ENCODE measurements around the gene ACTR8. TPM values are rescaled to one million over a fixed set of nuclear protein-coding genes. Genes with fewer than 3 reads are reported as not detected.
A peak's percentile ranks its signal among the peaks of the same experiment; 100 is the strongest.

The ACTR8 gene
- total RNA-seq, 4 donors from 2014 or later = 14.0 to 40.0 (median 27.2) TPM

DNA sequence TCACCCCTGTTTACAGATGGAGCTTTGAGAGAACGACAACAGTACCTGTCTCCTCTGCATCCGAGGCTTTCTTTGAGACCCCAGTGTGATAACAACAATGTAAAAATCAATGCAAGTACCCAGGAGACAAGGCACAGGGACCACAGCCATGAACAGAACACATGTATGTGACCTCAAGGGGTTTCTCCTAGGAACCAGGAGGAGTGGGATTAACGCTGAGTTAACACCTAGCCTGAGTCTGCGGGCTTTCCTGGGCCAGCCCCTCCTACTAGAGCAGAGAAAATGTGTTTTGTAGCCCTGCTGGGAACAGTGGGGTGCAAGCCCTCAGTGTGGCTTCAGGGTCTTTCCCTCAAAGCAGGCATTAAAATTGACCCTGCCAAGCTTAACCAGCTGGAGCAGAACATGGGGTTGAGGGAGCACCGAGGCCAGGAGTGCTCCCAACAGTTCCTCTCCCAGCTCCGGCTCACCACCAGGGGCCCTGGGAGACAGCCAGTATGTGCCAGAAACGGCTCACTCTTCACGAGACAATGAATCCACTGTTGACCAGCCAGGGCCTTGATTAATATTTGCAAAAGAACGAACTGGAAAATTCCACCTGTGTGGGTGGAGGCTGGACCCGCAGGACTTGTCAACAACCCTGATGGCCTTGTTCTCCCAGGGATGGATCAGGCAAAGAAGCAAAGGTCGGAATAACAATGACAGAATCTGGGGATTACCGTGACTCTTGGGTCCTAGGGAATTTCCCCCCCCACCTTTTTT, 39.3 kb downstream of the ACTR8 start:
- 41 to 54% methylated on average over 12 of the region's 12 CpGs for WGBS, 2 donors
- Histone ChIP-seq H3K4me1 (peaks cover 0 to 36% (median 15%) of the 10 kb centered on the region in 4 donors), H3K9me3 (no peaks in the 10 kb centered on the region), H3K36me3 (peaks cover 0 to 5% (median 0%) of the 10 kb centered on the region in 3 donors), H3K27ac (peak overlapping the region; percentile 56 to 92 (median 78)), H3K27me3 (peaks cover 0 to 25% of the 10 kb centered on the region in 2 donors), H3K4me3 (no peak overlapping the region)
- TF ChIP-seq EP300 (IDR thresholded peaks at IDR 0.05) = peak in 1 of 2 donors; percentile 65
- TF ChIP-seq, protein P1, sequence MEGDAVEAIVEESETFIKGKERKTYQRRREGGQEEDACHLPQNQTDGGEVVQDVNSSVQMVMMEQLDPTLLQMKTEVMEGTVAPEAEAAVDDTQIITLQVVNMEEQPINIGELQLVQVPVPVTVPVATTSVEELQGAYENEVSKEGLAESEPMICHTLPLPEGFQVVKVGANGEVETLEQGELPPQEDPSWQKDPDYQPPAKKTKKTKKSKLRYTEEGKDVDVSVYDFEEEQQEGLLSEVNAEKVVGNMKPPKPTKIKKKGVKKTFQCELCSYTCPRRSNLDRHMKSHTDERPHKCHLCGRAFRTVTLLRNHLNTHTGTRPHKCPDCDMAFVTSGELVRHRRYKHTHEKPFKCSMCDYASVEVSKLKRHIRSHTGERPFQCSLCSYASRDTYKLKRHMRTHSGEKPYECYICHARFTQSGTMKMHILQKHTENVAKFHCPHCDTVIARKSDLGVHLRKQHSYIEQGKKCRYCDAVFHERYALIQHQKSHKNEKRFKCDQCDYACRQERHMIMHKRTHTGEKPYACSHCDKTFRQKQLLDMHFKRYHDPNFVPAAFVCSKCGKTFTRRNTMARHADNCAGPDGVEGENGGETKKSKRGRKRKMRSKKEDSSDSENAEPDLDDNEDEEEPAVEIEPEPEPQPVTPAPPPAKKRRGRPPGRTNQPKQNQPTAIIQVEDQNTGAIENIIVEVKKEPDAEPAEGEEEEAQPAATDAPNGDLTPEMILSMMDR (IDR thresholded peaks at IDR 0.05) = peak in 4 of 5 experiments; percentile 28 to 62 (median 44)
- peak in 1 of 2 donors; percentile 16 for TF ChIP-seq POLR2A (IDR thresholded peaks at IDR 0.05)
- DNase-seq (ENCODE audit: low spot score in 2 of 2) = peak; percentile 33 to 58

DNA sequence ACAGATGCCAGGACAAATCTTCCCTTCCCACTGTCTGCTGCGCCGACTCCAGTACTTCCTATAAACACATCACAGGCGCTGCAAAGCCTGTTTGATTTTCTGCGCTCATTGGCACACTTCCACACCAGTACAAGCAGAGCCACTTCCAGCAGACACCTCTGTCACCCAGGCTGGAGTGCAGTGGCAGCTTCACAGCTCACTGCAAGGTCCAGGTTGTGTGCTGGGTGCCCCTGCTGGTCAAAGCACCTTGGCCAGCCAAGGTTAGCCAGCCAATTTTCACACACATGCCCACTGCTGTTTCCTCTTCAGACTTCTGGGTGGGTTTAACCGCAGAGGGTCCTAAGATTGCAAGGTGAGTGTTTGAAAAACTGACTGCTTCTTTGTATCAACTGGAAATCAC, 40.7 kb downstream of the ACTR8 start:
- no peak for DNase-seq (ENCODE audit: low spot score in 2 of 2)
- no peak overlapping the region for H3K4me3 ChIP-seq
- H3K27ac ChIP-seq = peak overlapping the region in 1 of 4 donors; percentile 92
- peaks cover 0 to 12% of the 10 kb centered on the region in 2 donors for H3K27me3 ChIP-seq
- H3K36me3 ChIP-seq = peaks cover 0 to 5% (median 0%) of the 10 kb centered on the region in 3 donors
- no peak for TF ChIP-seq POLR2A (IDR thresholded peaks at IDR 0.05)
- TF ChIP-seq, protein P1 (IDR thresholded peaks at IDR 0.05) = no peak
- no peak for TF ChIP-seq EP300 (IDR thresholded peaks at IDR 0.05)
- peaks cover 0 to 31% (median 9%) of the 10 kb centered on the region in 4 donors for H3K4me1 ChIP-seq
- H3K9me3 ChIP-seq = no peaks in the 10 kb centered on the region
- WGBS, 2 donors = 84 to 91% methylated on average over 5 of the region's 5 CpGs

GRCh38 chr3:53837331-53837730, 44.6 kb downstream of the ACTR8 start:
- TF ChIP-seq, protein P1 (IDR thresholded peaks at IDR 0.05) = no peak
- no peak for TF ChIP-seq POLR2A (IDR thresholded peaks at IDR 0.05)
- TF ChIP-seq EP300 (IDR thresholded peaks at IDR 0.05) = no peak
- peaks cover 0 to 5% (median 0%) of the 10 kb centered on the region in 3 donors for H3K36me3 ChIP-seq
- DNase-seq (ENCODE audit: low spot score in 2 of 2) = no peak
- WGBS, 2 donors = 86 to 87% methylated on average over 10 of the region's 10 CpGs
- H3K9me3 ChIP-seq = no peaks in the 10 kb centered on the region
- no peaks in the 10 kb centered on the region for H3K27me3 ChIP-seq
- H3K4me3 ChIP-seq = no peak overlapping the region
- H3K4me1 ChIP-seq = no peaks in the 10 kb centered on the region
- H3K27ac ChIP-seq = no peak overlapping the region

DNA sequence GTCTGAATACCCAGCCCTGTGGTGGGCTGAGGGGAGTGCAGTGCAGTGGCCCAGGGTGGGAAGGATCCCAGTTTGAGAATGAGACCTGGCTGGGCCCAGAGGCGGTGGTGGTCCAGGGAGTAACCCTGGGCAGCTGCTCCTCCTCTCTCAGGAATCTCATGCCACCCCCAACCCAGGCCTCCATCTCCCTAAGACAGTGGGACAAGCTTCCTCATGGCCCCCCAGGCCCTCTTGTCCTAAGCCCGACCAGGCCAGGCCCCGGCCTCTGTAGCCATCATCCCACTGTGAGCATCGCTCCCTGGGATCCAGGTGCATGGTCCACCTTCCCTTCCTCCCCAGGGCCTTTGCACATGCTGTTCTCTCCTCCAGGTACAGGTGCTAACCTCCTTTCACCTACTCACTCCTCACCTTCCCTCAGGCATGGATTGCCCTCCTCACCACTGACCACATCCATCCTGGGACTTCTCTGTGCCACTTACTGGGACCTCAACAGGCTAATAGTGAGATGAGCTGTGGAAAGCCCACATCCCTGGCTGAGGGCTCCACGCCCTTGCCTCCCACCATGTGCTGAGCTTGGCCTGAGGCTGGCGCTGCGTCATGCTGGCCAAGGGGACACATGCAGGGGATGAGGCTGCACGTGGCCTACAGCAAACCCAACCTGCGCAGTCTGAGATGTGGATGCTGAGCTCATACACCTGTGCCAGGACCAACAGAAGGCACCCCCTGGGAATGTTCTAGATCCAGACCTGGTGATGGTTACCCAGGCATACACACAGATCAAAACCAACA, 45.7 kb downstream of the ACTR8 start:
- WGBS, 2 donors = 93 to 95% methylated on average over 9 of the region's 9 CpGs
- no peak overlapping the region for H3K27ac ChIP-seq
- TF ChIP-seq EP300 (IDR thresholded peaks at IDR 0.05) (no peak), POLR2A (IDR thresholded peaks at IDR 0.05) (no peak)
- TF ChIP-seq, protein P1 (IDR thresholded peaks at IDR 0.05) = no peak
- no peak overlapping the region for H3K4me3 ChIP-seq
- peaks cover 0 to 5% (median 0%) of the 10 kb centered on the region in 3 donors for H3K36me3 ChIP-seq
- DNase-seq (ENCODE audit: low spot score in 2 of 2) = no peak
- no peaks in the 10 kb centered on the region for H3K9me3 ChIP-seq
- H3K4me1 ChIP-seq = no peaks in the 10 kb centered on the region
- H3K27me3 ChIP-seq = no peaks in the 10 kb centered on the region
